GM21381 (cell line): Measurements from ENCODE around the gene POLR2J.

ENCODE experiments used
- ATAC-seq: cut with Tn5 transposase; IDR thresholded peaks from one replicate; pipeline ENCODE4 v1.9.1; 2021; ENCODE audit warnings: mild to moderate bottlenecking, moderate library complexity; ENCODE audit not compliant: unreplicated experiment

Gene POLR2J

GRCh38 chr7:102444961-102445673, 33.6 kb downstream of the POLR2J start:
- ATAC-seq: peak; percentile 41

- no peak for ATAC-seq
Observed at GRCh38 chr7:102439963-102440795, 38.5 kb downstream of the POLR2J start.

- no peak for ATAC-seq
Observed at GRCh38 chr7:102436118-102436517, 42.6 kb downstream of the POLR2J start.

- ATAC-seq: no peak
Observed at GRCh38 chr7:102434039-102434486, 44.7 kb downstream of the POLR2J start.

GRCh38 chr7:102433219-102434038, 45.3 kb downstream of the POLR2J start, which contains the start of gene ORAI2:
Gene ORAI2, plus strand, starts transcription at chr7:102433575. Its CDS starts 5,382 bp downstream, at chr7:102438957.
- peak; percentile 68 for ATAC-seq

GRCh38 chr7:102432442-102433218, 46.1 kb downstream of the POLR2J start:
- ATAC-seq: peak; percentile 24

- ATAC-seq: no peak
Observed at GRCh38 chr7:102431617-102432298, 47.0 kb downstream of the POLR2J start.

- ATAC-seq: no peak
Observed at GRCh38 chr7:102429141-102429899, 49.4 kb downstream of the POLR2J start.

- no peak for ATAC-seq
Observed at GRCh38 chr7:102427019-102427405, 51.7 kb downstream of the POLR2J start.

- peak; percentile 49 for ATAC-seq
Observed at GRCh38 chr7:102426268-102427018, 52.3 kb downstream of the POLR2J start.

- ATAC-seq: peak; percentile 65
Observed at GRCh38 chr7:102425639-102426267, 53.0 kb downstream of the POLR2J start.

- no peak for ATAC-seq
Observed at GRCh38 chr7:102424787-102425218, 53.9 kb downstream of the POLR2J start.

GRCh38 chr7:102424129-102424551, 54.6 kb downstream of the POLR2J start:
- no peak for ATAC-seq
